RPMI7951 (cell line): ENCODE measurements around the gene SNTG2. TPM values are rescaled to one million over a fixed set of nuclear protein-coding genes. Genes with fewer than 3 reads are reported as not detected.
A peak's percentile ranks its signal among the peaks of the same experiment; 100 is the strongest.

Source experiments
- DNase-seq: peaks from one replicate; pipeline ENCODE4 v3.0.0-alpha.2; 2012; ENCODE audit warnings: low read depth
- total RNA-seq: library from RNA; depleted of rRNA; stranded (reverse); fragments of >200 nt; shearing (Covaris generic); gene quantifications from 2 replicates; pipeline ENCODE4 v1.2.3, GENCODE V29; 2014

Gene SNTG2
- total RNA-seq, 1 experiment from 2014 or later, result not detected

GRCh38 chr2:926259-926793, 24.3 kb upstream of the SNTG2 start:
- DNase-seq, result no peak

- no peak for DNase-seq
Observed at GRCh38 chr2:926896-927295, 23.8 kb upstream of the SNTG2 start.

GRCh38 chr2:929011-929735, 21.5 kb upstream of the SNTG2 start:
- DNase-seq, result no peak

GRCh38 chr2:929925-930324, 20.7 kb upstream of the SNTG2 start:
- no peak for DNase-seq

- DNase-seq, result no peak
Observed at GRCh38 chr2:930935-931334, 19.7 kb upstream of the SNTG2 start.

- no peak for DNase-seq
Observed at GRCh38 chr2:932320-933115, 18.1 kb upstream of the SNTG2 start.

- DNase-seq, result no peak
Observed at GRCh38 chr2:933734-934295, 16.8 kb upstream of the SNTG2 start.

- DNase-seq, result peak; percentile 5
Observed at GRCh38 chr2:937530-937929, 13.1 kb upstream of the SNTG2 start.

GRCh38 chr2:938181-939005, 12.3 kb upstream of the SNTG2 start:
- peak; percentile 4 for DNase-seq

- DNase-seq, result no peak
Observed at GRCh38 chr2:939936-940601, 10.6 kb upstream of the SNTG2 start.

- DNase-seq, result no peak
Observed at GRCh38 chr2:941871-942270, 8.8 kb upstream of the SNTG2 start.

GRCh38 chr2:942775-943460, 7.7 kb upstream of the SNTG2 start:
- no peak for DNase-seq

GRCh38 chr2:943461-943797, 7.2 kb upstream of the SNTG2 start:
- no peak for DNase-seq

- DNase-seq, result no peak
Observed at GRCh38 chr2:943821-944220, 6.8 kb upstream of the SNTG2 start.

GRCh38 chr2:944693-945092, 6.0 kb upstream of the SNTG2 start:
- no peak for DNase-seq

GRCh38 chr2:945104-945503, 5.5 kb upstream of the SNTG2 start:
- no peak for DNase-seq

GRCh38 chr2:946073-946948, 4.3 kb upstream of the SNTG2 start:
- DNase-seq, result no peak

GRCh38 chr2:949384-950079, 1.1 kb upstream of the SNTG2 start:
- no peak for DNase-seq
